D721Med (cell line): ENCODE data around the gene MUC4.
A peak's percentile ranks its signal among the peaks of the same experiment; 100 is the strongest.

Source experiments
- DNase-seq: peaks from one replicate; pipeline ENCODE4 v3.0.0; 2011; ENCODE audit warnings: low spot score; ENCODE audit not compliant: insufficient read length
- FAIRE-seq: peaks from 2 replicates; lab custom pipeline; 2011; peaks lifted over from hg19 to GRCh38; lab: Jason Lieb, UNC
- CTCF ChIP-seq: IDR thresholded peaks from 2 replicates; pipeline ENCODE4 v1.5.1; 2012; ENCODE audit warnings: mild to moderate bottlenecking, control low read depth; ENCODE audit not compliant: insufficient read depth; ENCODE audit errors: missing control alignments

MUC4 gene

GRCh38 chr3:195855471-195856409, 44.0 kb upstream of the MUC4 start:
- no peak for TF ChIP-seq CTCF
- FAIRE-seq (no peak), DNase-seq (no peak)

- FAIRE-seq: no peak
These were observed 43.0 kb upstream of the MUC4 start for GRCh38 chr3:195854628-195855294.

GRCh38 chr3:195853996-195854395, 42.3 kb upstream of the MUC4 start:
- DNase-seq (no peak), FAIRE-seq (no peak)
- no peak for TF ChIP-seq CTCF

More at GRCh38 chr3:195854628-195855294, 43.0 kb upstream of the MUC4 start:
- no peak for DNase-seq
- TF ChIP-seq CTCF: no peak

GRCh38 chr3:195853036-195853435, 41.3 kb upstream of the MUC4 start:
- DNase-seq: no peak
- FAIRE-seq: no peak
- TF ChIP-seq CTCF: no peak

DNA sequence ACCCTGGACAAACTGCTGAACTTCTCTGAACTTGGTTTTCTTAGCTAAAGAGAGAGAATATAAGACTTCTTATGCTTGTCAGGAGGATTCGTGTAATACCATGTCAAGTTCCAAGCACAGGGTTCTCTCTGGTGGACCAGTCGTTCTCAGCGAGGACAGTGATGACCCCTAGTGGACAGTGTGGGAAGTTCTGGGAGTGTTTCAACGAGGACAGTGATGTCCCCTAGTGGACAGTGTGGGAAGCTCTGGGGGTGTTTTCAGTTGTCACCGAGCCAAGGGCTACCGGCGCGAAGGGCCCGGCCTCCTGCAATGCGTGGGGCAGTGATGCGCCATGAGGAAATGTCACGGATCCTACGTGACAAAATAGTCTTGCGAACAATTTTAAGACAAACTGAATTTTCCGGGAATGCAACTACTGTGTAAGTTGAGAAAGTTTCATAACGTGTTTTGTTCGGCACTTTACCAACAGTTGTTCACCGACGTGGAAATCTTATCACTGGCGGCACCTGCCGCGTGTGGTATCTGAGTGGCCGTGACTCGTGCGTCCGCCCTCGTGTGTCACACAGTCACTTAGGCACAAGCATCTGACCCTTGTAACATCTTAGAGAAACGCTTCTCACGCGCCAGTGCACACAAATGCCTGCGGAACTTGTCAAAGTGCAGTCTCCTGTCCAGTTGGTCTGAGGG, 39.3 kb upstream of the MUC4 start:
- FAIRE-seq: peak; percentile 81
- TF ChIP-seq CTCF: peak; percentile 100

DNA sequence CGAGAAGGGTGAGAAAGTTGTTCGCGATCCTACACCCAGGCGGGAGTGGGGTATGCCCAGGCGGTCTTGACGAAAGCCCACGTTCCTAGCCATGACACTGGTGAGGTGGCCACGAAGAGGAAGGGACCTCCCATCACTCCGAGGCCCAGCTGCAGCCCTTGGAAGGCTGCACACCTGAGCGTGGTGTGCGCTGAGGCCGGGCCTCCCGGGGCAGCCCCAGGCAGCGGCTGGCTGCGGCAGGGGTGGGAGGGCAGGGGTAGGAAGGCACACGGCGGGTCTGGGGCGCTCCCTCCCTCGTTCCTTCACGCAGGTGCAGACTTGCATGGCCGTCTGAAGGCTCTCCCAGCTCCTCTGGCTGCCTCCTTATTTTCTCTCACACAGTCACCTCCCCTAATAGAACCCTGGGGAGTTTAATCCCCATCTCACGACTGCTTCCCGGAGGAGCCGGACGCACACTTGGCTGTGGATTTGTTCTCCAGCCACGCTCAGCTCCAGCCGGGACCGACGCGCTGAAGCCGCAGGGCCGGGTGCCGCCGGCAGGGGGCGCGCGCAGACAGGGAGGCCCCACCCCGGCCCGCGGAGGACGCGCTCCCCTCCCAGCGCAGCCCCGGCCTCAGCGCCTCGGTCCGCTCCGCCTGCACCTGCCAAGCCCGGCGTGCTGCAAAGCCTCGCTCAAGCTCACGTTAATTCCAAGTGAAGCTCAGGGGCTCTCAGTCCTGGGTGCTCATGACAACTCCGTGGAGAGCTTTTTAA, 37.8 kb upstream of the MUC4 start:
- DNase-seq: no peak
- TF ChIP-seq CTCF: peak; percentile 46
- FAIRE-seq: no peak

More for the DNA sequence above, 39.3 kb upstream of the MUC4 start:
- DNase-seq: peak; percentile 76
